Activated CD4-positive, alpha-beta T cell treated with anti-CD3 and anti-CD28 coated beads for 1 hour (primary cell): ENCODE measurements around the gene LMO2.
"Not testable (repeated sequence)": the region's sequence is repeated elsewhere in the genome, so short reads cannot be mapped to it uniquely, and the experiment has no call there.

Source experiments
- DNase-seq: peaks from one replicate; pipeline ENCODE4 v3.0.0-alpha.2; 2020

LMO2 gene

GRCh38 chr11:33860926-33861325 lies 30.9 kb downstream of the LMO2 start:
- DNase-seq: no peak

- no peak for DNase-seq
Measured at GRCh38 chr11:33859306-33859705, 32.6 kb downstream of the LMO2 start.

GRCh38 chr11:33857933-33858371 lies 33.9 kb downstream of the LMO2 start:
- peak; percentile 61 for DNase-seq

GRCh38 chr11:33855500-33855899 lies 36.4 kb downstream of the LMO2 start:
- no peak for DNase-seq

GRCh38 chr11:33848717-33849390 lies 43.0 kb downstream of the LMO2 start:
- DNase-seq: no peak

- DNase-seq: no peak
Measured at GRCh38 chr11:33847251-33847650, 44.6 kb downstream of the LMO2 start.

- no peak for DNase-seq
Measured at GRCh38 chr11:33844236-33844635, 47.6 kb downstream of the LMO2 start.

GRCh38 chr11:33843018-33843417 lies 48.9 kb downstream of the LMO2 start:
- DNase-seq: no peak

GRCh38 chr11:33842236-33842915 lies 49.5 kb downstream of the LMO2 start:
- no peak for DNase-seq

- not testable (repeated sequence) for DNase-seq
Measured at GRCh38 chr11:33838234-33838633, 53.6 kb downstream of the LMO2 start.

- DNase-seq: not testable (repeated sequence)
Measured at GRCh38 chr11:33837334-33837733, 54.5 kb downstream of the LMO2 start.

- no peak for DNase-seq
Measured at GRCh38 chr11:33835143-33835878, 56.6 kb downstream of the LMO2 start.

GRCh38 chr11:33832676-33833075 lies 59.2 kb downstream of the LMO2 start:
- no peak for DNase-seq

GRCh38 chr11:33830903-33831648 lies 60.8 kb downstream of the LMO2 start:
- no peak for DNase-seq

- peak; percentile 33 for DNase-seq
Measured at GRCh38 chr11:33829430-33830141, 62.3 kb downstream of the LMO2 start.

- DNase-seq: no peak
Measured at GRCh38 chr11:33828604-33829429, 63.1 kb downstream of the LMO2 start.

GRCh38 chr11:33827206-33827605 lies 64.7 kb downstream of the LMO2 start:
- no peak for DNase-seq

- DNase-seq: no peak
Measured at GRCh38 chr11:33825854-33826560, 65.9 kb downstream of the LMO2 start.

- DNase-seq: not testable (repeated sequence)
Measured at GRCh38 chr11:33822981-33823380, 68.9 kb downstream of the LMO2 start.

- DNase-seq: no peak
Measured at GRCh38 chr11:33819278-33820035, 72.4 kb downstream of the LMO2 start.
